Measurements from ENCODE around the gene IGHMBP2. TPM values are rescaled to one million over a fixed set of nuclear protein-coding genes. Genes with fewer than 3 reads are reported as not detected.
A peak's percentile ranks its signal among the peaks of the same experiment; 100 is the strongest.

The IGHMBP2 gene
- total RNA-seq (10 to 100 TPM; 17.5 to 18.5 TPM), total RNA-seq (17.8 to 61.8 (median 33.5) reads per million in 172 experiments)
- 19.5 TPM for polyA plus RNA-seq (2013, experiment 1 of 2)
- 25.7 TPM for polyA plus RNA-seq (2013, experiment 2 of 2)

DNA sequence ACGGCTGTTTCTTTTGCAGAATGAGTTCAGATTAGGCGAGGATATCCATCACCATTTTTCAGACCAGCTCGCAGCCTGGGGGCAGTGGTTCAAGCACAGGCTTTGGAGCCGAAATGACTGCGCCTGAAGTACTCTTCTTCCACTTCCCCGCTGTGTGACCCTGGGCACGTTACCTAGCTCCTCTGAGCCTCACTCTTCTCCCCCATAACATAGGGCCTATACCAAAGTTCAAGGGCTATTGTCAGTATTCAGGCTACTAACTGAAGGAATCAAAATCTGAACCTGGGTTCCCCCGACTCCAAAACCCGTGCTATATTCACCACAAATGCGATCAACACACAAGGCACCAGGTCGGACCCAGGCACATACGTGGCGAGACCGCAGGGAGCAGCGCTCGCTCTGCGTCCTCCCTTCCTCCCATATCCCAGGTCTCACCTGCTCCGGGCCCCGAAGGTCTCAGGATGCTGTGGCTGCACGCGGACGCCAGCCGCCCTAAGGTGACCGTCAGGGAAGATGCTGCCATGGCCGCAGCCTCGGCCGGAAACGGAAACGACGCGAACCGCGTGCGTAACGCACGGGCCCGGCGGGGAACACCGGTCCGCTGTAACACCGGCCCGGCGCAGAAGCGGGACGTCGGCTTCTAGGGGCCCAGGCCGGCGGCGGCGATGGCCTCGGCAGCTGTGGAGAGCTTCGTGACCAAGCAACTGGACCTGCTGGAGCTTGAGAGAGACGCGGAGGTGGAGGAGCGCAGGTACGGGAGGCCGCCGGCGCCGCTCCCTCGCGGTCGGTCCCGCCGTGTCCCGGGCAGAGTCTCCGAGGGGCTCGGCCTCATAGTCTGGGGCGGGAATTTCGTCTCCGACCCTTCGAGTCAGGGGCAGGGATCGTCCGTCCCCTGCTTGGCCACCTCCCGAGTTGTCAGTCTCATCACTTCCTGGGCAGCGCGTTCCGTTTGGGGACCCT, at the start of gene IGHMBP2, which contains the start of gene MRPL21:
TSS of gene IGHMBP2 (plus strand) at position 604 of the 960 bp plus-strand sequence. CDS start at position 666, 62 bp downstream.
TSS of gene MRPL21 (minus strand) at position 545 of the 960 bp plus-strand sequence. CDS start at position 523, 22 bp downstream.
- CTCF ChIA-PET, result interaction anchor here (0.9 kb wide), 1 partner anchor 60 kb away, joined by 3 read pairs; no protein-coding TSS in a partner anchor
- intact Hi-C loops (cut with DNase I, micrococcal nuclease), result loop anchor here (5.0 to 10.0 kb wide), 6 partner anchors 61 to 1301 kb away; partner anchors contain the start of genes CPT1A (in 2 of the 2), FADD (in 1 of the 2), PPP6R3 (in 1 of the 2) and TPCN2 (in 1 of the 2)
- peak; percentile 92 for ATAC-seq (ENCODE audit: poor library complexity)
- POLR2A ChIA-PET, result interaction anchor here (0.6 to 1.4 kb wide), 4 partner anchors 59 to 443 kb away, joined by 3 read pairs; partner anchors contain the start of gene PPP6R3
- Histone ChIP-seq H3K27ac (ENCODE audit: low read depth in 1 of 2, low read length in 2 of 2) (peak within 1 kb of the TSS; percentile 57 to 67), H3K9me3 (ENCODE audit: control insufficient read depth in 1 of 2, insufficient read depth in 1 of 2, low read length in 2 of 2) (no peaks in the 10 kb centered on the region), H3K36me3 (ENCODE audit: insufficient read depth, low read length) (peaks cover 24% of the 10 kb centered on the region), H3K27me3 (ENCODE audit: control insufficient read depth in 1 of 2, insufficient read depth in 2 of 2, low read length in 2 of 2) (no peaks in the 10 kb centered on the region), H3K4me1 (ENCODE audit: insufficient read depth, low read length) (peaks cover 31% of the 10 kb centered on the region), H3K4me3 (ENCODE audit: low read length) (peak within 1 kb of the TSS; percentile 95)
- no peaks in the 10 kb centered on the region for H3K9me3 Mint-ChIP-seq
- DNase-seq, result peak; percentile 71 to 93 (median 82)
- H3K4me1 Mint-ChIP-seq (ENCODE audit: low read depth), result peaks cover 50% of the 10 kb centered on the region
- peaks cover 78% of the 10 kb centered on the region for H3K36me3 Mint-ChIP-seq (ENCODE audit: low read depth)
- H3K27ac Mint-ChIP-seq, result peak within 1 kb of the TSS; percentile 92
- peak within 1 kb of the TSS; percentile 98 for H3K4me3 Mint-ChIP-seq
- no peaks in the 10 kb centered on the region for H3K27me3 Mint-ChIP-seq
- TF ChIP-seq, protein P1, sequence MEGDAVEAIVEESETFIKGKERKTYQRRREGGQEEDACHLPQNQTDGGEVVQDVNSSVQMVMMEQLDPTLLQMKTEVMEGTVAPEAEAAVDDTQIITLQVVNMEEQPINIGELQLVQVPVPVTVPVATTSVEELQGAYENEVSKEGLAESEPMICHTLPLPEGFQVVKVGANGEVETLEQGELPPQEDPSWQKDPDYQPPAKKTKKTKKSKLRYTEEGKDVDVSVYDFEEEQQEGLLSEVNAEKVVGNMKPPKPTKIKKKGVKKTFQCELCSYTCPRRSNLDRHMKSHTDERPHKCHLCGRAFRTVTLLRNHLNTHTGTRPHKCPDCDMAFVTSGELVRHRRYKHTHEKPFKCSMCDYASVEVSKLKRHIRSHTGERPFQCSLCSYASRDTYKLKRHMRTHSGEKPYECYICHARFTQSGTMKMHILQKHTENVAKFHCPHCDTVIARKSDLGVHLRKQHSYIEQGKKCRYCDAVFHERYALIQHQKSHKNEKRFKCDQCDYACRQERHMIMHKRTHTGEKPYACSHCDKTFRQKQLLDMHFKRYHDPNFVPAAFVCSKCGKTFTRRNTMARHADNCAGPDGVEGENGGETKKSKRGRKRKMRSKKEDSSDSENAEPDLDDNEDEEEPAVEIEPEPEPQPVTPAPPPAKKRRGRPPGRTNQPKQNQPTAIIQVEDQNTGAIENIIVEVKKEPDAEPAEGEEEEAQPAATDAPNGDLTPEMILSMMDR (IDR thresholded peaks at IDR 0.05), result no peak

DNA sequence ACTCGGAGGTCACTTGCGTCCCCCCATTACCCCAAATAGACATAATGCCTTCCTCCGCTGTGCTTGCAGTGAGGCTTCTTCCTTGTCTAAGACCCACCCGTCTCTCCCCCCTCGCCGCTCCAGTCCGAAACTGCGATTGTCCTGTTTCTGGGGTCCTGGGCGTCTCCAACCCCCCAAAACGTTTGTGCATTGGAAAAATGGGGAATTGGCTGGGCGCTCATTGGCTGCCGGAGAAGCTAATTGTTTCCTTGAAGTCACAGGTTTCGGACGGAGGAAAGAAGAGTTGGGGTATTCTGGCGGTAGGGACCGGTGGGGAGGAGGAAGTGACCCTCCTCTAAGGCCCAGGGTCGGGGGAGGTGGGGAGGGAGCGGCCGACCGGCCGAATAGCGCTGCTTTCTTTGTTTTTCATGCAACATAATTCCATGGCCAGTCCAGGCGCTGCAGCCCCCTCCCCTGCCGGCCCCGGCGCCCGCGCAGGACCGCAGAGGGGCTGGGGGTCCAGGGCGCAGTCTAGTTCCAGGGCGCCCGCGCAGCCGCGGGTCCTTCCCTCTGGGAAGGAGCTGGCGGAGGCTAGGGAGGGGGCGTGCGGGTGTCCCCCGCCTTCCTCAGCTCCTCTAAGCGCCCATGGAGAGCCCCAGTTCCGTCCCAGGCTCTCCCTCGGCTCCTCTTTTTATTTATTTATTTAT, 49.3 kb upstream of the IGHMBP2 start:
- Mint-ChIP-seq H3K4me3 (peak overlapping the region; percentile 25), H3K9me3 (no peaks in the 10 kb centered on the region), H3K4me1 (ENCODE audit: low read depth) (peaks cover 4% of the 10 kb centered on the region), H3K36me3 (ENCODE audit: low read depth) (no peaks in the 10 kb centered on the region), H3K27ac (no peak overlapping the region), H3K27me3 (peaks cover 31% of the 10 kb centered on the region)
- ChIA-PET CTCF (interaction anchor here (1.3 to 1.4 kb wide), 2 partner anchors 11 to 29 kb away, joined by 7 to 8 read pairs; no protein-coding TSS in a partner anchor), POLR2A (interaction anchor here (0.9 to 1.2 kb wide), 2 partner anchors 10 to 15 kb away, joined by 3 to 5 read pairs; no protein-coding TSS in a partner anchor)
- DNase-seq, result no peak
- Histone ChIP-seq H3K27ac (ENCODE audit: low read depth in 1 of 2, low read length in 2 of 2) (no peak overlapping the region), H3K27me3 (ENCODE audit: control insufficient read depth in 1 of 2, insufficient read depth in 2 of 2, low read length in 2 of 2) (peaks cover 19 to 24% of the 10 kb centered on the region in 2 experiments), H3K4me1 (ENCODE audit: insufficient read depth, low read length) (peaks cover 17% of the 10 kb centered on the region), H3K36me3 (ENCODE audit: insufficient read depth, low read length) (no peaks in the 10 kb centered on the region), H3K4me3 (ENCODE audit: low read length) (no peak overlapping the region), H3K9me3 (ENCODE audit: control insufficient read depth in 1 of 2, insufficient read depth in 1 of 2, low read length in 2 of 2) (no peaks in the 10 kb centered on the region)
- intact Hi-C loops (cut with DNase I, micrococcal nuclease), result loop anchor here in 1 of 2 experiments (5.0 to 10.0 kb wide), 2 partner anchors 37 to 260 kb away; no protein-coding TSS in a partner anchor
- ATAC-seq (ENCODE audit: poor library complexity), result no peak
- TF ChIP-seq, protein P1 (IDR thresholded peaks at IDR 0.05), result no peak
